Stimulated activated CD4-positive, alpha-beta T cell treated with anti-CD3 and anti-CD28 coated beads, Interleukin-15, amount 100 ng/mL, for 24 hours (primary cell): ENCODE results near the gene DNAH3.
"Not testable (repeated sequence)": the region's sequence is repeated elsewhere in the genome, so short reads cannot be mapped to it uniquely, and the experiment has no call there.

ENCODE experiments used
- DNase-seq: peaks from one replicate; pipeline ENCODE4 v3.0.0-alpha.2; 2020

The DNAH3 gene

GRCh38 chr16:20984019-20984418 lies 166.6 kb downstream of the DNAH3 start:
- DNase-seq, result no peak

GRCh38 chr16:20976576-20976975 lies 174.1 kb downstream of the DNAH3 start:
- no peak for DNase-seq

GRCh38 chr16:20973201-20973600 lies 177.4 kb downstream of the DNAH3 start:
- DNase-seq, result not testable (repeated sequence)

GRCh38 chr16:20971401-20971800 lies 179.2 kb downstream of the DNAH3 start:
- no peak for DNase-seq

GRCh38 chr16:20969386-20969785 lies 181.3 kb downstream of the DNAH3 start:
- DNase-seq, result no peak

GRCh38 chr16:20968765-20969164 lies 181.9 kb downstream of the DNAH3 start:
- no peak for DNase-seq

GRCh38 chr16:20960899-20961298 lies 189.7 kb downstream of the DNAH3 start:
- DNase-seq, result no peak

- no peak for DNase-seq
Measured at GRCh38 chr16:20957153-20957552, 193.5 kb downstream of the DNAH3 start.

GRCh38 chr16:20956319-20956718 lies 194.3 kb downstream of the DNAH3 start:
- no peak for DNase-seq

GRCh38 chr16:20954574-20954973 lies 196.1 kb downstream of the DNAH3 start:
- DNase-seq, result no peak

- no peak for DNase-seq
Measured at GRCh38 chr16:20952139-20952920, 198.3 kb downstream of the DNAH3 start.

GRCh38 chr16:20950294-20950693 lies 200.4 kb downstream of the DNAH3 start:
- no peak for DNase-seq

GRCh38 chr16:20949660-20950059 lies 201.0 kb downstream of the DNAH3 start:
- DNase-seq, result no peak

- no peak for DNase-seq
Measured at GRCh38 chr16:20948444-20948843, 202.2 kb downstream of the DNAH3 start.

GRCh38 chr16:20946015-20946629 lies 204.5 kb downstream of the DNAH3 start:
- DNase-seq, result no peak

- DNase-seq, result not testable (repeated sequence)
Measured at GRCh38 chr16:20945575-20945875, 205.1 kb downstream of the DNAH3 start.

- DNase-seq, result peak; percentile 63
Measured at GRCh38 chr16:20944861-20945574, 205.6 kb downstream of the DNAH3 start.

- no peak for DNase-seq
Measured at GRCh38 chr16:20942256-20942655, 208.4 kb downstream of the DNAH3 start.

- DNase-seq, result no peak
Measured at GRCh38 chr16:20941636-20941926, 209.1 kb downstream of the DNAH3 start.

- DNase-seq, result peak; percentile 20
Measured at GRCh38 chr16:20940871-20941635, 209.6 kb downstream of the DNAH3 start.

- no peak for DNase-seq
Measured at GRCh38 chr16:20939611-20940010, 211.0 kb downstream of the DNAH3 start.

- DNase-seq, result peak; percentile 26
Measured at GRCh38 chr16:20938426-20938825, 212.2 kb downstream of the DNAH3 start.

- no peak for DNase-seq
Measured at GRCh38 chr16:20937736-20938135, 212.9 kb downstream of the DNAH3 start.

- DNase-seq, result no peak
Measured at GRCh38 chr16:20933589-20933988, 217.1 kb downstream of the DNAH3 start.
